Measurements from ENCODE around the gene HAND1.

HAND1 gene

GRCh38 chr5:154522284-154522683 is 44.3 kb upstream of the HAND1 start:
- H3K4me3 ChIP-seq (replicated peaks in 1 of 2; ENCODE audit: low read depth in 2 of 2, low read length in 2 of 2): no peak overlapping the region
- TF ChIP-seq, protein P1, sequence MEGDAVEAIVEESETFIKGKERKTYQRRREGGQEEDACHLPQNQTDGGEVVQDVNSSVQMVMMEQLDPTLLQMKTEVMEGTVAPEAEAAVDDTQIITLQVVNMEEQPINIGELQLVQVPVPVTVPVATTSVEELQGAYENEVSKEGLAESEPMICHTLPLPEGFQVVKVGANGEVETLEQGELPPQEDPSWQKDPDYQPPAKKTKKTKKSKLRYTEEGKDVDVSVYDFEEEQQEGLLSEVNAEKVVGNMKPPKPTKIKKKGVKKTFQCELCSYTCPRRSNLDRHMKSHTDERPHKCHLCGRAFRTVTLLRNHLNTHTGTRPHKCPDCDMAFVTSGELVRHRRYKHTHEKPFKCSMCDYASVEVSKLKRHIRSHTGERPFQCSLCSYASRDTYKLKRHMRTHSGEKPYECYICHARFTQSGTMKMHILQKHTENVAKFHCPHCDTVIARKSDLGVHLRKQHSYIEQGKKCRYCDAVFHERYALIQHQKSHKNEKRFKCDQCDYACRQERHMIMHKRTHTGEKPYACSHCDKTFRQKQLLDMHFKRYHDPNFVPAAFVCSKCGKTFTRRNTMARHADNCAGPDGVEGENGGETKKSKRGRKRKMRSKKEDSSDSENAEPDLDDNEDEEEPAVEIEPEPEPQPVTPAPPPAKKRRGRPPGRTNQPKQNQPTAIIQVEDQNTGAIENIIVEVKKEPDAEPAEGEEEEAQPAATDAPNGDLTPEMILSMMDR (IDR thresholded peaks at IDR 0.05; ENCODE audit: low read depth, low read length): no peak
- no peak for DNase-seq (ENCODE audit: low read depth in 2 of 2)

DNA sequence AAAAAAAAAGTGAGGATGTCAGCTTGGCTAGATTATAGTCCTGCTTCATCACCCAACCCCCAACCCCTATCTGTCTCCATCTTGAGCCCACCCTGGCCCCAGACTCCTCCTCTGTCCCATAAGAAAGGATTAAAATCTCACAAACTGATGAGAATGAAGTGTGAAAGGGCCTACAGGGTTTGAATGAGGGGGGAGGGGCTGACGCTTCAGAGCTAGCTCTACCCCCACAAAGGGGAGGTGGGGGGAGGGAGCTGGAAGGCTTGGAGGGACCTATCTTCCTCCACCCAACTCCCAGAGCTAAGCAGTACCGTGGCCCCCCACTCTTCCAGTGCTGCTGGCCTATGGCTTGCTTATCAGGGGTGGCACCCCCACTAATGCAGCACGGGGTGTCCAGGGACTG is 43.7 kb upstream of the HAND1 start:
- H3K4me3 ChIP-seq (replicated peaks in 1 of 2; ENCODE audit: low read depth in 2 of 2, low read length in 2 of 2): no peak overlapping the region
- DNase-seq (ENCODE audit: low read depth in 2 of 2): no peak
- TF ChIP-seq, protein P1 (IDR thresholded peaks at IDR 0.05; ENCODE audit: low read depth, low read length): no peak

GRCh38 chr5:154520861-154521453 is 42.9 kb upstream of the HAND1 start:
- TF ChIP-seq, protein P1 (IDR thresholded peaks at IDR 0.05; ENCODE audit: low read depth, low read length): peak; percentile 71
- peak in 1 of 2 donors; percentile 9 for DNase-seq (ENCODE audit: low read depth in 2 of 2)
- no peak overlapping the region for H3K4me3 ChIP-seq (replicated peaks in 1 of 2; ENCODE audit: low read depth in 2 of 2, low read length in 2 of 2)

GRCh38 chr5:154519359-154519758 is 41.3 kb upstream of the HAND1 start:
- DNase-seq (ENCODE audit: low read depth in 2 of 2): peak; percentile 12 to 68
- no peak overlapping the region for H3K4me3 ChIP-seq (replicated peaks in 1 of 2; ENCODE audit: low read depth in 2 of 2, low read length in 2 of 2)
- TF ChIP-seq, protein P1 (IDR thresholded peaks at IDR 0.05; ENCODE audit: low read depth, low read length): no peak

GRCh38 chr5:154518438-154518867 is 40.4 kb upstream of the HAND1 start:
- DNase-seq (ENCODE audit: low read depth in 2 of 2): no peak
- TF ChIP-seq, protein P1 (IDR thresholded peaks at IDR 0.05; ENCODE audit: low read depth, low read length): no peak
- no peak overlapping the region for H3K4me3 ChIP-seq (replicated peaks in 1 of 2; ENCODE audit: low read depth in 2 of 2, low read length in 2 of 2)

GRCh38 chr5:154517810-154518437 is 39.9 kb upstream of the HAND1 start:
- no peak overlapping the region for H3K4me3 ChIP-seq (replicated peaks in 1 of 2; ENCODE audit: low read depth in 2 of 2, low read length in 2 of 2)
- TF ChIP-seq, protein P1 (IDR thresholded peaks at IDR 0.05; ENCODE audit: low read depth, low read length): no peak
- DNase-seq (ENCODE audit: low read depth in 2 of 2): no peak
